HG03432 (cell line): Measurements from ENCODE around the gene C10orf67.

Source experiments
- ATAC-seq: cut with Tn5 transposase; IDR thresholded peaks from one replicate; pipeline ENCODE4 v1.9.1; 2021; ENCODE audit warnings: mild to moderate bottlenecking, moderate library complexity; ENCODE audit not compliant: unreplicated experiment

C10orf67 gene

GRCh38 chr10:23200586-23200985 is 144.0 kb downstream of the C10orf67 start:
- no peak for ATAC-seq

GRCh38 chr10:23199768-23200511 is 144.7 kb downstream of the C10orf67 start:
- no peak for ATAC-seq

- ATAC-seq, result no peak
Measured at GRCh38 chr10:23198940-23199767, 145.4 kb downstream of the C10orf67 start.

- ATAC-seq, result no peak
Measured at GRCh38 chr10:23198610-23198939, 146.0 kb downstream of the C10orf67 start.

- ATAC-seq, result no peak
Measured at GRCh38 chr10:23197416-23197861, 147.2 kb downstream of the C10orf67 start.

- no peak for ATAC-seq
Measured at GRCh38 chr10:23196915-23197314, 147.7 kb downstream of the C10orf67 start.

GRCh38 chr10:23195846-23196600 is 148.6 kb downstream of the C10orf67 start:
- no peak for ATAC-seq

- no peak for ATAC-seq
Measured at GRCh38 chr10:23194966-23195845, 149.4 kb downstream of the C10orf67 start.

GRCh38 chr10:23194471-23194965 is 150.1 kb downstream of the C10orf67 start:
- ATAC-seq, result no peak

- no peak for ATAC-seq
Measured at GRCh38 chr10:23193435-23194074, 151.0 kb downstream of the C10orf67 start.

GRCh38 chr10:23192712-23193434 is 151.7 kb downstream of the C10orf67 start:
- ATAC-seq, result no peak

- ATAC-seq, result no peak
Measured at GRCh38 chr10:23191764-23192711, 152.6 kb downstream of the C10orf67 start, which contains the start of gene PTF1A. PTF1A (plus strand) TSS chr10:23192312; CDS start chr10:23192531, 219 bp downstream.

GRCh38 chr10:23190872-23191763 is 153.5 kb downstream of the C10orf67 start:
- no peak for ATAC-seq

- no peak for ATAC-seq
Measured at GRCh38 chr10:23189024-23189423, 155.6 kb downstream of the C10orf67 start.

GRCh38 chr10:23187155-23187554 is 157.4 kb downstream of the C10orf67 start:
- no peak for ATAC-seq

GRCh38 chr10:23186697-23187096 is 157.9 kb downstream of the C10orf67 start:
- no peak for ATAC-seq

- no peak for ATAC-seq
Measured at GRCh38 chr10:23186178-23186577, 158.4 kb downstream of the C10orf67 start.
